BE2C (cell line): Measurements from ENCODE around the gene CD2.

Experiments used
- DNase-seq: peaks from one replicate; pipeline ENCODE4 v3.0.0-alpha.2; 2020
- H3K27me3 ChIP-seq: fragments of 250-450 bp; sonication (Bioruptor Pico); 2 replicates; pipeline ENCODE4 v1.5.1; 2020; ENCODE audit warnings: mild to moderate bottlenecking
- H3K36me3 ChIP-seq: fragments of 250-450 bp; sonication (Bioruptor Pico); 2 replicates; pipeline ENCODE4 v1.5.1; 2020; ENCODE audit warnings: mild to moderate bottlenecking
- H3K4me1 ChIP-seq: fragments of 250-450 bp; sonication (Bioruptor Pico); 2 replicates; pipeline ENCODE4 v1.5.1; 2020
- H3K4me3 ChIP-seq: 2 replicates; pipeline ENCODE4 v1.5.1; 2011; ENCODE audit warnings: low read depth, low read length
- H3K9me3 ChIP-seq: fragments of 250-450 bp; sonication (Bioruptor Pico); 2 replicates; pipeline ENCODE4 v1.5.1; 2020
- TF ChIP-seq, protein P1 (sequence below): IDR thresholded peaks from 2 replicates; pipeline ENCODE4 v1.5.1; 2012; ENCODE audit warnings: mild to moderate bottlenecking, low read depth, low read length

CD2 gene

DNA sequence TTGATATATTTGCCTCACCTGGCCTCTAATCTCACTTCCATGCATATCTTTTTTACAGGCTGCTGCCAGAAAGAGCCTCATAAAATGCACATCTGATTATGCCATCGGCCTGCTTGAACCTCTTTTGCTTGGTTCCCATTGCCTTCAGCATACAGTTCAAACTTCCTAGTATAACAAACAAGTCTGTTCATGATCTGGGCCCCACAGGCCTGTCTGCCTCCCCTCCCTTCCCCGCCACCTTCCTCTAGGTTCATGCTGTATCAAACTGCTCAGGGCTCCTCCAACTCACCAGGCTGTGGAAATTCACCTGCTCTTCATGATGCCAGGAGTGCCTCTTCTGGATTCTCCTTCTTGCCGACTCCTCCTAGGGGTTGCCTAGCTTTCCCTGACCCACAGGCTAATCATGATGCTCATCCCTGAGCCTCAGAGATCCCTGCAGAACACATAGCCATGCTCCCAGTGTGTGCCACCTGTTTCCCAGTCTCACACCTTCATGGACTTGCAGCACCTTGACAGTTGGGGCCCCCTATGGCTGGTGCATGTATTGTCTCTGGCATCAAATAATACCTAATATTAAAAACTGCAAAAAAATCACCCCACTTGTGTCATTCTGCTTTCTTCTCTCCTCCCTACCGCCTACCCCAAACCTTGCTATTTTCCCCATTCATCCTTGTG is 33.7 kb upstream of the CD2 start:
- TF ChIP-seq, protein P1, sequence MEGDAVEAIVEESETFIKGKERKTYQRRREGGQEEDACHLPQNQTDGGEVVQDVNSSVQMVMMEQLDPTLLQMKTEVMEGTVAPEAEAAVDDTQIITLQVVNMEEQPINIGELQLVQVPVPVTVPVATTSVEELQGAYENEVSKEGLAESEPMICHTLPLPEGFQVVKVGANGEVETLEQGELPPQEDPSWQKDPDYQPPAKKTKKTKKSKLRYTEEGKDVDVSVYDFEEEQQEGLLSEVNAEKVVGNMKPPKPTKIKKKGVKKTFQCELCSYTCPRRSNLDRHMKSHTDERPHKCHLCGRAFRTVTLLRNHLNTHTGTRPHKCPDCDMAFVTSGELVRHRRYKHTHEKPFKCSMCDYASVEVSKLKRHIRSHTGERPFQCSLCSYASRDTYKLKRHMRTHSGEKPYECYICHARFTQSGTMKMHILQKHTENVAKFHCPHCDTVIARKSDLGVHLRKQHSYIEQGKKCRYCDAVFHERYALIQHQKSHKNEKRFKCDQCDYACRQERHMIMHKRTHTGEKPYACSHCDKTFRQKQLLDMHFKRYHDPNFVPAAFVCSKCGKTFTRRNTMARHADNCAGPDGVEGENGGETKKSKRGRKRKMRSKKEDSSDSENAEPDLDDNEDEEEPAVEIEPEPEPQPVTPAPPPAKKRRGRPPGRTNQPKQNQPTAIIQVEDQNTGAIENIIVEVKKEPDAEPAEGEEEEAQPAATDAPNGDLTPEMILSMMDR = no peak
- Histone ChIP-seq H3K27me3 (no peaks in the 10 kb centered on the region), H3K9me3 (no peaks in the 10 kb centered on the region), H3K4me3 (no peak overlapping the region), H3K4me1 (no peaks in the 10 kb centered on the region), H3K36me3 (no peaks in the 10 kb centered on the region)
- DNase-seq = no peak

DNA sequence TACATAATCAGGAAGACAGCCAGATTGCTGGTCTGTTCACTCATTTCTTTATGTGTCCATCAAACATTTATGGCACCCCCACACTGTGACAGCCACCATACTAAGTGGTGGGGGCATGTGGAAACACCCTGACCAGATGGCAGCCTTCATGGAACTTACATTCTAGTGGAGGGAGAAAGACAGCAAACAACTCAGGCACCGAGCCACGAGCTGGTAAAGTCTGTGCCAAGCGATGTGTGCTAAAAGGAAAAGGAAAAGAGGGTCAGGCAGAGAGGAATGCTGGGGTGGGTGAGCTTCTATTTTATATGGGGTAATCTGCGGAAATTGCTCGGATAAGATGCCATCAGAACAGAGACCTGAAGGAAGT is 33.2 kb upstream of the CD2 start:
- Histone ChIP-seq H3K4me1 (no peaks in the 10 kb centered on the region), H3K27me3 (no peaks in the 10 kb centered on the region), H3K9me3 (no peaks in the 10 kb centered on the region), H3K36me3 (no peaks in the 10 kb centered on the region), H3K4me3 (no peak overlapping the region)
- DNase-seq = no peak
- TF ChIP-seq, protein P1 = no peak

DNA sequence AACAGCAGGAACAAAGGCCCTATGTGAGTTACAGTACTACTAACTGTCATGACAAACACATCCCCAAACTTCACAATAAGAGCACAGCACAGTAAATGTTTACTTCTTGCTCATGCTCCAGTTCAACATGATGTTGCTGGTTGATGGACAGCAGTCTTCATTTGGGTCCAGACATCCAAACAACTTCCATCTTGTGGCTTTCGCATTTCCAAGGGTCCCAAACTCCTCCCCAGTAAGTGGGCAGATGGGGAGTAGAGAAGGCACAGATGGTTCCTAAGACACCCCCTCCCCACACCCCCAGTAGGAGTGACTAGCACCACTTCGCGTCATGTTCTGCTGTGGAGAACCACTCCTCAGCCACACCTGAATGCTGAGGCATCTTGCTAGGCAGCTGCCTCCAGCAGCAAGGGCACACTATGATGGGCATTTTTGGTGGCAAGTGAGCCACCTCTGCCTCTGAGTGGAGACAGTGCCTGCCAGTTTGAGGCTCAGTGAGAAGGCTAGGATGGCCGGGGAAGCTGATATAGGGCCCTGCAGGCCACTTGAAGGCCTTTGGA is 32.7 kb upstream of the CD2 start:
- no peaks in the 10 kb centered on the region for H3K36me3 ChIP-seq
- DNase-seq = no peak
- TF ChIP-seq, protein P1 = no peak
- H3K9me3 ChIP-seq = no peaks in the 10 kb centered on the region
- H3K4me1 ChIP-seq = no peaks in the 10 kb centered on the region
- no peak overlapping the region for H3K4me3 ChIP-seq
- no peaks in the 10 kb centered on the region for H3K27me3 ChIP-seq

DNA sequence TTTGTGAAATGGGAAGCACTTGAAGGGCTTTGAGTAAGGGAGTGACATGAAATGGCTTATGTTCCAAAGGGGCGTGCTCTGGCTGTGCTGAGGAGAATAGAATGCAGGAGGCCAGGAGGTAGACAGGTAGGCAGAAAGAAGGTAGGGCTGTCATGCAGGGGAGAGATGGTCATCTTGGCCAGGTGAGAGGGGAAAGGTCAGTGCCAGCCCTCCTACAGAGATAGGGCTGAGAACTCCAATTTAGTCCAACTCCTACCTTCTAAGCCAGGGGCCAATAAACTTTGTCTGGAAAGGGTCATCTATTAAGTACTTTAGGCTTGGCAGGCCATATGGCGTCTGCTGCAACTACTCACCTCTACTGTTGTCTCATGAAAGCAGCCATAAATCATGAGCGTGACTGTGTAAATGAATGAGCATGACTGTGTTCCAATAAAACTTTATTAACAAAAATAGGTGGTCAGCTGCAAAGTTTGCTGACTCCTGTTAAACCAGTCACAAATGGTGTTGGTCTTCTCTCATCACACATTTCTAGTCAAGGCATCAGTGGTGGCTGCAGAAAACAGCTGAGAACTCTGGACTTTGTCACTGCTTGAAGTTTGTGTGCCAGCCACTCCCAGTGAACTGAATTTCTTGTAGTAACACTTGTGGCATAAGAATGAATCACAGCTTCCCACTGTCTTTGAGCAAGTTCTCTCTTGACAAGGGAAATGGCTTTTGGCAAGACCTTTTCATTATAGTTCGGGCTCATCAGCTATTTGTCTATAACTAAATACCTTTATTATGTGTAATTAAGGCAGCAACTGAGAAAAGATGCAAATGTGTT is 32.0 kb upstream of the CD2 start:
- H3K36me3 ChIP-seq = no peaks in the 10 kb centered on the region
- TF ChIP-seq, protein P1 = no peak
- H3K4me1 ChIP-seq = no peaks in the 10 kb centered on the region
- DNase-seq = no peak
- no peak overlapping the region for H3K4me3 ChIP-seq
- no peaks in the 10 kb centered on the region for H3K27me3 ChIP-seq
- no peaks in the 10 kb centered on the region for H3K9me3 ChIP-seq

DNA sequence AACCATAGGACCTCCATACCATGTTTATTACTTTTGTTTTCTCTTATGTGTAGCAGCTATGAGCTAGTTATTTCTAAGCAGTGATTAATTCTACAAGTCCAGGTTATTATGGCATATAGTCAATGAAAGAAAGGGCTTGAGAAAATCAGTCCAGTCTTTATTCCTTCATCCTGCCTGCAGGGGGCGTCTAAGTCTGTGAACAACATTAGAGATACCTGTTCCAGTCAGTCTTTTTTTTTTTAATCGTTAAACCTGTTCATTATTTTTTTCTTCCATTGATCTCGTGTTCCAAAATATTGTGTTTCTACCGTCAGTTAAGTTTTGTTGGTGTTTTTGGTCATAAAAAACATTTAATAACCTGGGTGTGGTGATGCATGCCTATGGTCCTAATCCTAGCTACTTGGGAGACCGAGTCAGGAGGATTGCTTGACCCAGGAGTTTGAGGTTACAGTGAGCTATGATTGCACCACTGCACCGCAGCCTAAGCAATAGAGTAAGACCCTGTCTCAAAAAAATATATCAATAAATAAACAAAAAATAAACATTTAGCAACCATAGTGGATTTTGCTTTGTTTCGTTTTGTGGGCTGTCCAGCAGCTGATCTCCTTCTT is 29.4 kb upstream of the CD2 start:
- H3K4me1 ChIP-seq = no peaks in the 10 kb centered on the region
- TF ChIP-seq, protein P1 = peak; percentile 85
- peak; percentile 73 for DNase-seq

More for the DNA sequence above, 29.4 kb upstream of the CD2 start:
- Histone ChIP-seq H3K27me3 (no peaks in the 10 kb centered on the region), H3K36me3 (no peaks in the 10 kb centered on the region), H3K9me3 (no peaks in the 10 kb centered on the region), H3K4me3 (no peak overlapping the region)
